HepG2 (cell line): ENCODE results near the gene CARD16. TPM values are rescaled to one million over a fixed set of nuclear protein-coding genes. Genes with fewer than 3 reads are reported as not detected.

Source experiments
- CENPX ChIP-seq: sonication (generic); formaldehyde crosslinking; IDR thresholded peaks from 2 replicates; pipeline ENCODE4 v1.9.0; 2021; ENCODE audit warnings: mild to moderate bottlenecking, missing genetic modification reagents, moderate library complexity
- CHCHD3 ChIP-seq: sonication (generic); formaldehyde crosslinking; IDR thresholded peaks from 2 replicates; pipeline ENCODE4 v1.8.0; 2022; ENCODE audit warnings: mild to moderate bottlenecking, missing genetic modification reagents, moderate library complexity
- FOSL2 ChIP-seq: sonication (generic); formaldehyde crosslinking; IDR thresholded peaks from 2 replicates; pipeline ENCODE4 v1.4.0; 2020; ENCODE audit warnings: missing genetic modification reagents
- FOXK1 ChIP-seq: sonication (generic); formaldehyde crosslinking; IDR thresholded peaks from 2 replicates; pipeline ENCODE4 v1.4.0; 2020; ENCODE audit warnings: low read depth, missing genetic modification reagents, borderline replicate concordance
- HMGA1 ChIP-seq: sonication (generic); formaldehyde crosslinking; conservative IDR thresholded peaks from 2 replicates; pipeline ENCODE4 v1.4.0; 2020; ENCODE audit warnings: missing genetic modification reagents
- HNRNPLL ChIP-seq: fragments of 200-400 bp; formaldehyde crosslinking; IDR thresholded peaks from 2 replicates; pipeline ENCODE4 v1.6.1; 2017; ENCODE audit warnings: mild to moderate bottlenecking, low read depth, low read length; ENCODE audit not compliant: poor library complexity, severe bottlenecking
- MED1 ChIP-seq: sonication (generic); formaldehyde crosslinking; IDR thresholded peaks from 2 replicates; pipeline ENCODE4 v1.4.0; 2020; ENCODE audit warnings: missing genetic modification reagents
- MED8 ChIP-seq: sonication (generic); formaldehyde crosslinking; IDR thresholded peaks from 2 replicates; pipeline ENCODE4 v1.8.1; 2023; ENCODE audit warnings: mild to moderate bottlenecking, missing genetic modification reagents; ENCODE audit not compliant: insufficient replicate concordance
- NFYB ChIP-seq: sonication (generic); formaldehyde crosslinking; IDR thresholded peaks from 2 replicates; pipeline ENCODE4 v1.4.0; 2020; ENCODE audit warnings: missing genetic modification reagents
- POLR2A ChIP-seq, 2 experiments: IDR thresholded peaks; 2 replicates each; pipeline ENCODE4 v1.6.1; 2011; ENCODE audit warnings: low read depth in 2 of 2, low read length in 2 of 2, mild to moderate bottlenecking in 1 of 2, moderate library complexity in 1 of 2; ENCODE audit not compliant: insufficient read depth in 1 of 2
- SNAI1 ChIP-seq: sonication (generic); formaldehyde crosslinking; IDR thresholded peaks from 2 replicates; pipeline ENCODE4 v1.5.0; 2020; ENCODE audit warnings: mild to moderate bottlenecking, missing genetic modification reagents, borderline replicate concordance
- ZIK1 ChIP-seq: sonication (generic); formaldehyde crosslinking; IDR thresholded peaks from 2 replicates; pipeline ENCODE4 v1.5.0; 2020; ENCODE audit warnings: mild to moderate bottlenecking, low read depth, missing genetic modification reagents, borderline replicate concordance
- ZNF180 ChIP-seq: sonication (generic); formaldehyde crosslinking; IDR thresholded peaks from 2 replicates; pipeline ENCODE4 v1.4.0; 2020; ENCODE audit warnings: low read depth, missing genetic modification reagents, borderline replicate concordance
- ZNF33A ChIP-seq: sonication (generic); formaldehyde crosslinking; IDR thresholded peaks from 2 replicates; pipeline ENCODE4 v1.5.1; 2020; ENCODE audit warnings: missing genetic modification reagents, mild to moderate bottlenecking, moderate library complexity, borderline replicate concordance
- ZNF572 ChIP-seq: sonication (generic); formaldehyde crosslinking; IDR thresholded peaks from 2 replicates; pipeline ENCODE4 v1.5.1; 2020; ENCODE audit warnings: mild to moderate bottlenecking, missing genetic modification reagents
- ZNF883 ChIP-seq: sonication (generic); formaldehyde crosslinking; IDR thresholded peaks from 2 replicates; pipeline ENCODE4 v1.5.1; 2020; ENCODE audit warnings: mild to moderate bottlenecking, missing genetic modification reagents; ENCODE audit errors: not compliant biosample characterization
- polyA plus RNA-seq, 8 experiments: library from polyadenylated mRNA; depleted of rRNA in 3 of 8; stranded (reverse) in 7 of 8; unstranded in 1 of 8; fragments of >200 nt; fragmentation: Illumina TruSeq in 4 of 8; extraction: Trizol in 4 of 8; gene quantifications; 2 replicates each; pipeline versions ENCODE4 v1.2.1 to v1.2.3, GENCODE V29; 2011 to 2016; ENCODE audit warnings: low read depth in 4 of 8, missing spikeins in 1 of 8, mixed read lengths in 1 of 8; ENCODE audit not compliant: insufficient read depth in 1 of 8
- total RNA-seq, 5 experiments: library from RNA; depleted of rRNA; stranded (reverse); fragments of >200 nt; fragmentation: Illumina TruSeq; extraction: Trizol; gene quantifications; 2 replicates each; pipeline ENCODE4 v1.2.3, GENCODE V29; 2016; ENCODE audit warnings: low read depth in 1 of 5
- TF ChIP-seq, protein P1 (sequence below): IDR thresholded peaks from 2 replicates; pipeline ENCODE4 v1.6.1; 2016; ENCODE audit warnings: low read depth, control low read depth
- TF ChIP-seq, protein P2 (sequence below): IDR thresholded peaks from 2 replicates; pipeline ENCODE4 v1.6.1; 2012; ENCODE audit warnings: inconsistent platforms
- TF ChIP-seq, protein P3 (sequence below): sonication (generic); formaldehyde crosslinking; IDR thresholded peaks from 2 replicates; pipeline ENCODE4 v1.8.0; 2022; ENCODE audit warnings: mild to moderate bottlenecking, missing genetic modification reagents, moderate library complexity
- TF ChIP-seq, protein P4 (sequence below): sonication (generic); formaldehyde crosslinking; IDR thresholded peaks from 2 replicates; pipeline ENCODE4 v1.5.0; 2020; ENCODE audit warnings: missing genetic modification reagents
- TF ChIP-seq, protein P5 (sequence below): sonication (generic); formaldehyde crosslinking; IDR thresholded peaks from 2 replicates; pipeline ENCODE4 v1.5.0; 2020; ENCODE audit warnings: missing genetic modification reagents
- TF ChIP-seq, protein P6 (sequence below): sonication (generic); formaldehyde crosslinking; IDR thresholded peaks from 2 replicates; pipeline ENCODE4 v1.5.0; 2020; ENCODE audit warnings: mild to moderate bottlenecking, low read depth, missing genetic modification reagents, borderline replicate concordance
- TF ChIP-seq, protein P7 (sequence below): sonication (generic); formaldehyde crosslinking; IDR thresholded peaks from 2 replicates; pipeline ENCODE4 v1.4.0; 2020; ENCODE audit warnings: mild to moderate bottlenecking, missing genetic modification reagents
- TF ChIP-seq, protein P8 (sequence below): sonication (generic); formaldehyde crosslinking; IDR thresholded peaks from 2 replicates; pipeline ENCODE4 v1.4.0; 2020; ENCODE audit warnings: mild to moderate bottlenecking, missing genetic modification reagents

Gene CARD16
- total and polyA plus RNA-seq, 2 of the 13 experiments (the other 11 are each of a cell fraction or from before 2014, with no cell fraction given) = 0.34 TPM; not detected in 1

DNA sequence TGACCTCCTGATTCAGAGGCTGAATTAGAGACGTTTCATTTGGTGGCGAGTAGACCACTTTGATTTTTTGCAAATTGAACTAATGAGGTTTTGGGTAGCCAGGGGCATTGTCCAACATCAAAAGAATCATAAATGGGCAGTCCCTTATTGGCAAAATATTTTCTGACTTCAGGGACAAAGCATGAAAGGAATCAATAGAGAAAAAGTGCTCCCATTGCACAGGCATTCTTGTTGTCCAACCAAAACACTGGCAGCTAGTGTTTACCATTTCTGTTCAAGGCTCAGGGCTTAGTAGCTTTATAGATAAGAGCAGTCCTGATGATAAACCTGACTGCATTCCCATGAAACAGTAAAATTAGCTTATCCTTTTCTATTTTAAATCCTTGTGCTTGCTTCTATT lies 6.4 kb upstream of the CARD16 start (continued):
- TF ChIP-seq, protein P1, sequence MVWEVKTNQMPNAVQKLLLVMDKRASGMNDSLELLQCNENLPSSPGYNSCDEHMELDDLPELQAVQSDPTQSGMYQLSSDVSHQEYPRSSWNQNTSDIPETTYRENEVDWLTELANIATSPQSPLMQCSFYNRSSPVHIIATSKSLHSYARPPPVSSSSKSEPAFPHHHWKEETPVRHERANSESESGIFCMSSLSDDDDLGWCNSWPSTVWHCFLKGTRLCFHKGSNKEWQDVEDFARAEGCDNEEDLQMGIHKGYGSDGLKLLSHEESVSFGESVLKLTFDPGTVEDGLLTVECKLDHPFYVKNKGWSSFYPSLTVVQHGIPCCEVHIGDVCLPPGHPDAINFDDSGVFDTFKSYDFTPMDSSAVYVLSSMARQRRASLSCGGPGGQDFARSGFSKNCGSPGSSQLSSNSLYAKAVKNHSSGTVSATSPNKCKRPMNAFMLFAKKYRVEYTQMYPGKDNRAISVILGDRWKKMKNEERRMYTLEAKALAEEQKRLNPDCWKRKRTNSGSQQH (CRISPR knock-in tag) = no peak
- TF ChIP-seq ZIK1 = no peak
- no peak for TF ChIP-seq ZNF180 (CRISPR knock-in tag)
- TF ChIP-seq, protein P2, sequence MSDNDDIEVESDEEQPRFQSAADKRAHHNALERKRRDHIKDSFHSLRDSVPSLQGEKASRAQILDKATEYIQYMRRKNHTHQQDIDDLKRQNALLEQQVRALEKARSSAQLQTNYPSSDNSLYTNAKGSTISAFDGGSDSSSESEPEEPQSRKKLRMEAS = no peak
- TF ChIP-seq HNRNPLL = no peak
- no peak for TF ChIP-seq ZNF33A (CRISPR knock-in tag)
- TF ChIP-seq, protein P3, sequence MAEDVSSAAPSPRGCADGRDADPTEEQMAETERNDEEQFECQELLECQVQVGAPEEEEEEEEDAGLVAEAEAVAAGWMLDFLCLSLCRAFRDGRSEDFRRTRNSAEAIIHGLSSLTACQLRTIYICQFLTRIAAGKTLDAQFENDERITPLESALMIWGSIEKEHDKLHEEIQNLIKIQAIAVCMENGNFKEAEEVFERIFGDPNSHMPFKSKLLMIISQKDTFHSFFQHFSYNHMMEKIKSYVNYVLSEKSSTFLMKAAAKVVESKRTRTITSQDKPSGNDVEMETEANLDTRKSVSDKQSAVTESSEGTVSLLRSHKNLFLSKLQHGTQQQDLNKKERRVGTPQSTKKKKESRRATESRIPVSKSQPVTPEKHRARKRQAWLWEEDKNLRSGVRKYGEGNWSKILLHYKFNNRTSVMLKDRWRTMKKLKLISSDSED (CRISPR knock-in tag) = no peak
- TF ChIP-seq MED1 (CRISPR knock-in tag) = peak; percentile 90
- no peak for TF ChIP-seq NFYB (CRISPR knock-in tag)
- TF ChIP-seq CENPX (CRISPR knock-in tag) = no peak
- TF ChIP-seq FOXK1 (CRISPR knock-in tag) = peak; percentile 66
- no peak for TF ChIP-seq POLR2A (IDR thresholded peaks at IDR 0.05; ENCODE audit: insufficient read depth in 1 of 2, low read depth in 2 of 2, low read length in 2 of 2)
- TF ChIP-seq ZNF572 (CRISPR knock-in tag) = no peak
- TF ChIP-seq MED8 = no peak
- TF ChIP-seq, protein P4, sequence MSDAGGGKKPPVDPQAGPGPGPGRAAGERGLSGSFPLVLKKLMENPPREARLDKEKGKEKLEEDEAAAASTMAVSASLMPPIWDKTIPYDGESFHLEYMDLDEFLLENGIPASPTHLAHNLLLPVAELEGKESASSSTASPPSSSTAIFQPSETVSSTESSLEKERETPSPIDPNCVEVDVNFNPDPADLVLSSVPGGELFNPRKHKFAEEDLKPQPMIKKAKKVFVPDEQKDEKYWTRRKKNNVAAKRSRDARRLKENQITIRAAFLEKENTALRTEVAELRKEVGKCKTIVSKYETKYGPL (CRISPR knock-in tag) = no peak
- TF ChIP-seq FOSL2 = peak; percentile 49; the same call in 1 of the 2 replicates
- TF ChIP-seq, protein P5, sequence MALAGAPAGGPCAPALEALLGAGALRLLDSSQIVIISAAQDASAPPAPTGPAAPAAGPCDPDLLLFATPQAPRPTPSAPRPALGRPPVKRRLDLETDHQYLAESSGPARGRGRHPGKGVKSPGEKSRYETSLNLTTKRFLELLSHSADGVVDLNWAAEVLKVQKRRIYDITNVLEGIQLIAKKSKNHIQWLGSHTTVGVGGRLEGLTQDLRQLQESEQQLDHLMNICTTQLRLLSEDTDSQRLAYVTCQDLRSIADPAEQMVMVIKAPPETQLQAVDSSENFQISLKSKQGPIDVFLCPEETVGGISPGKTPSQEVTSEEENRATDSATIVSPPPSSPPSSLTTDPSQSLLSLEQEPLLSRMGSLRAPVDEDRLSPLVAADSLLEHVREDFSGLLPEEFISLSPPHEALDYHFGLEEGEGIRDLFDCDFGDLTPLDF = no peak
- TF ChIP-seq, protein P6, sequence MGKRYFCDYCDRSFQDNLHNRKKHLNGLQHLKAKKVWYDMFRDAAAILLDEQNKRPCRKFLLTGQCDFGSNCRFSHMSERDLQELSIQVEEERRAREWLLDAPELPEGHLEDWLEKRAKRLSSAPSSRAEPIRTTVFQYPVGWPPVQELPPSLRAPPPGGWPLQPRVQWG = no peak
- TF ChIP-seq HMGA1 (CRISPR knock-in tag) = no peak
- TF ChIP-seq ZNF883 (CRISPR knock-in tag) = no peak
- TF ChIP-seq, protein P7, sequence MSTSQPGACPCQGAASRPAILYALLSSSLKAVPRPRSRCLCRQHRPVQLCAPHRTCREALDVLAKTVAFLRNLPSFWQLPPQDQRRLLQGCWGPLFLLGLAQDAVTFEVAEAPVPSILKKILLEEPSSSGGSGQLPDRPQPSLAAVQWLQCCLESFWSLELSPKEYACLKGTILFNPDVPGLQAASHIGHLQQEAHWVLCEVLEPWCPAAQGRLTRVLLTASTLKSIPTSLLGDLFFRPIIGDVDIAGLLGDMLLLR (CRISPR knock-in tag) = no peak
- TF ChIP-seq, protein P8, sequence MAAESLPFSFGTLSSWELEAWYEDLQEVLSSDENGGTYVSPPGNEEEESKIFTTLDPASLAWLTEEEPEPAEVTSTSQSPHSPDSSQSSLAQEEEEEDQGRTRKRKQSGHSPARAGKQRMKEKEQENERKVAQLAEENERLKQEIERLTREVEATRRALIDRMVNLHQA (CRISPR knock-in tag) = no peak
- TF ChIP-seq CHCHD3 (CRISPR knock-in tag) = no peak
- no peak for TF ChIP-seq SNAI1 (CRISPR knock-in tag)
